RWPE2 (cell line): ENCODE data around the gene ZC3H18.
A peak's percentile ranks its signal among the peaks of the same experiment; 100 is the strongest.

ENCODE experiments used
- ATAC-seq: fragments of 200-7000 bp; cut with Tn5 transposase; 3 replicates; pipeline ENCODE4 v1.9.1; 2021; ENCODE audit warnings: low read depth
- DNase-seq: peaks from one replicate; pipeline ENCODE4 v3.0.0-alpha.2; 2020; ENCODE audit warnings: low spot score
- H3K27ac ChIP-seq: fragments of 450-650 bp; 2 replicates; pipeline ENCODE4 v1.5.1; 2017; ENCODE audit warnings: mild to moderate bottlenecking; ENCODE audit not compliant: poor library complexity, severe bottlenecking
- H3K27me3 ChIP-seq: fragments of 250-450 bp; sonication (Bioruptor Pico); 2 replicates; pipeline ENCODE4 v1.5.1; 2021; ENCODE audit warnings: mild to moderate bottlenecking, moderate library complexity; ENCODE audit not compliant: insufficient read depth, poor library complexity, severe bottlenecking
- H3K36me3 ChIP-seq: fragments of 250-450 bp; sonication (Bioruptor Pico); 2 replicates; pipeline ENCODE4 v1.5.1; 2020; ENCODE audit warnings: low read depth, mild to moderate bottlenecking, moderate library complexity
- H3K4me1 ChIP-seq: fragments of 250-450 bp; sonication (Bioruptor Pico); 2 replicates; pipeline ENCODE4 v1.5.1; 2021; ENCODE audit warnings: mild to moderate bottlenecking, moderate library complexity; ENCODE audit not compliant: insufficient read depth, poor library complexity, severe bottlenecking
- H3K4me3 ChIP-seq: fragments of 250-450 bp; sonication (Bioruptor Pico); 2 replicates; pipeline ENCODE4 v1.5.1; 2021; ENCODE audit warnings: mild to moderate bottlenecking, moderate library complexity; ENCODE audit not compliant: severe bottlenecking
- H3K9me3 ChIP-seq: fragments of 250-450 bp; sonication (Bioruptor Pico); 2 replicates; pipeline ENCODE4 v1.5.1; 2021; ENCODE audit warnings: mild to moderate bottlenecking, moderate library complexity; ENCODE audit not compliant: severe bottlenecking
- CTCF ChIP-seq: fragments of 450-650 bp; IDR thresholded peaks from one replicate; pipeline ENCODE4 v1.5.1; 2017; ENCODE audit warnings: mild to moderate bottlenecking, moderate library complexity; ENCODE audit not compliant: poor library complexity, severe bottlenecking

ZC3H18 gene

DNA sequence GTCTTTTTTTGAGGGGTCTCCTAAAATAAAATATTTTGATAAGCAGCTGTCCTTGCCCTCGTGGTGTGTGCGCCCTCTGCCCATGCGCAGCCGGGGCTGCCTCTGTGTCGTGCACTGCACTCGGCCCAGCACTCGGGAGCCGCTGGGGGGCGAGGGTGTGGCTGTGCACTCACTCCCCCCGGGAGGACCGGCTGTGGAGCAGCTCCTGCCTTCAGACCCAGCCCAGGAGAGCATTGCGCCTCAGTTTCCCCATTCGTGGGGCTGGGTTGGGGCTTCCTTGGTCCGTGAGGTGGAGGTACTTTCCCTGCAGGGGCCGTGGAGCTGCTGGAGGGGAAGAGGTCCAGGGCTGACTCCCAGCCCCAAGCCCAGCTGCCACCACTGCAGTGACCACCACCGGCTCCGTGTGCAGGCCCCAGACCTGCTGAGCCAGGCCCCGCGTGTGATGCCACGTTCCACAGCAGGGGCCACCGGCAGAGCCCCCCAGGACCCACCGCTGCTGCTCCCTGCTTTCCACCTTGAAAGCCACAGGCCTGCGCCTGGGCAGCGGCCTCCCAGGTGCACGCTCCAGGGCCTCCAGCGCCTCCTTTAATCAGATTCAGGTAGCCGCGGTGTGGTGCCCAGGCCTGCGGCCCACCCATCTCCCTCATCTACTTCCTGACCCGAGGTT, 61.9 kb downstream of the ZC3H18 start:
- Histone ChIP-seq H3K4me1 (no peaks in the 10 kb centered on the region), H3K9me3 (no peaks in the 10 kb centered on the region), H3K4me3 (no peak overlapping the region), H3K27me3 (peaks cover under 1% of the 10 kb centered on the region), H3K36me3 (peaks cover 42% of the 10 kb centered on the region), H3K27ac (no peak overlapping the region)
- DNase-seq (no peak), ATAC-seq (no peak)
- TF ChIP-seq CTCF = no peak

DNA sequence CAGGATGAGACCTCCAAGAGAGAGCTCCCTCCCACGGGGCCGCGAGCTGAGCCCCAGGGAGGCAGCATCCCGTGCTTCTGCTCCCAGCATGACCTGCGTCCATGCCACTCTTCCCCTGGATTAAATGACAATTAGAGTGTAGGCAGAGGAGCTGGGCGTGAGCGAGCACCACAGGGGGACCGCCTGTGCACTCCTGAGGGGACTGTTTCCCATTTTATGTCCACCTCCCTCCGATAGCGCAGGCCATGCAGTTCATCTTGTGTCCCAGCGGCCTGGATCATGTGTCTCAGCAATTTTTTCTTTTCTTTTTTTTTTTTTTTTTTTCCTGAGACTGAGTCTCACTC, 62.4 kb downstream of the ZC3H18 start:
- Histone ChIP-seq H3K9me3 (no peaks in the 10 kb centered on the region), H3K27ac (no peak overlapping the region), H3K4me1 (no peaks in the 10 kb centered on the region), H3K4me3 (no peak overlapping the region), H3K36me3 (peaks cover 37% of the 10 kb centered on the region), H3K27me3 (peaks cover 4% of the 10 kb centered on the region)
- no peak for DNase-seq
- TF ChIP-seq CTCF = no peak
- no peak for ATAC-seq

DNA sequence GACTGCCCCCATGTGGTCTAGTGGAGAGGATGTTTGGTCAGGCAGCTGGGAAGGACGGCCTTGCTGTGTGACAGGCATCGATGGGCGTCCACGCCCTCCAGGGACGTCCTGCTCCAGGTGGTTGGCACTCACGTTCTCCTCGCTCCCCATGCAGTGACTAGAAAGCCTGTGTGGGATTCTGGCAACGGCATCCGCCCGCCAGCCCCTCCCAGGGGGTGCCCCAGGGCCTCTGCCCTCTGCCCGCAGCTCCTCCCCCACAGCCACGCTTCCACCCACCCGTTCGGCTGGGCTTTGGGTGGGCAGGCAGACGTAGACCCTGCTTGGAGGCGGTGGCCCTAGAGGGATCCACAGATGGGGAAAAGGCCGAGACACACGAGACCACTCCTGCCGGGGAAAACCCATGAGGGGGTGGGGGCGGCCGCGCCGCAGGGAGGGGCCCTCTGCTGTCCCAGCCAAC, 63.5 kb downstream of the ZC3H18 start:
- peak; percentile 26; the same call in 2 of the 3 replicates for ATAC-seq
- Histone ChIP-seq H3K27ac (no peak overlapping the region), H3K4me1 (no peaks in the 10 kb centered on the region), H3K36me3 (peaks cover 26% of the 10 kb centered on the region), H3K4me3 (no peak overlapping the region), H3K9me3 (no peaks in the 10 kb centered on the region), H3K27me3 (peaks cover 13% of the 10 kb centered on the region)
- no peak for DNase-seq
- TF ChIP-seq CTCF = peak; percentile 29

GRCh38 chr16:88634141-88634993, 64.2 kb downstream of the ZC3H18 start:
- DNase-seq = no peak
- Histone ChIP-seq H3K27ac (no peak overlapping the region), H3K27me3 (peaks cover 19% of the 10 kb centered on the region), H3K4me3 (peak overlapping the region; percentile 11), H3K4me1 (no peaks in the 10 kb centered on the region), H3K36me3 (peaks cover 19% of the 10 kb centered on the region), H3K9me3 (no peaks in the 10 kb centered on the region)
- no peak for TF ChIP-seq CTCF
- ATAC-seq = peak; percentile 36; the same call in 2 of the 3 replicates
